ENCODE measurements around the gene ULK4.
"Not testable (repeated sequence)": the region's sequence is repeated elsewhere in the genome, so short reads cannot be mapped to it uniquely, and the experiment has no call there.

The ULK4 gene

GRCh38 chr3:41742121-41742520 lies 219.8 kb downstream of the ULK4 start:
- in situ Hi-C loops (cut with MboI; ENCODE audit: low sequenced_read_pairs), result no loop called here
- DNase-seq (ENCODE audit: low spot score in 2 of 2), result no peak
- no peaks in the 10 kb centered on the region for H3K4me1 ChIP-seq
- no peaks in the 10 kb centered on the region for H3K27me3 ChIP-seq (ENCODE audit: low read depth)
- H3K9me3 ChIP-seq, result no peaks in the 10 kb centered on the region
- no peak overlapping the region for H3K4me3 ChIP-seq
- H3K36me3 ChIP-seq (replicated peaks), result no peaks in the 10 kb centered on the region

GRCh38 chr3:41740374-41740886 lies 221.5 kb downstream of the ULK4 start:
- H3K4me3 ChIP-seq, result no peak overlapping the region
- in situ Hi-C loops (cut with MboI; ENCODE audit: low sequenced_read_pairs), result no loop called here
- H3K27me3 ChIP-seq (ENCODE audit: low read depth), result no peaks in the 10 kb centered on the region
- no peaks in the 10 kb centered on the region for H3K4me1 ChIP-seq
- no peak for DNase-seq (ENCODE audit: low spot score in 2 of 2)
- H3K9me3 ChIP-seq, result no peaks in the 10 kb centered on the region
- H3K36me3 ChIP-seq (replicated peaks), result no peaks in the 10 kb centered on the region

GRCh38 chr3:41726891-41727290 lies 235.0 kb downstream of the ULK4 start:
- DNase-seq (ENCODE audit: low spot score in 2 of 2), result no peak
- Histone ChIP-seq H3K4me1 (no peaks in the 10 kb centered on the region), H3K4me3 (no peak overlapping the region), H3K27me3 (ENCODE audit: low read depth) (no peaks in the 10 kb centered on the region), H3K36me3 (replicated peaks) (no peaks in the 10 kb centered on the region), H3K9me3 (0 out of 2 replicates have a peak, but pooled peaks cover 2% of the 10 kb centered on the region)
- in situ Hi-C loops (cut with MboI; ENCODE audit: low sequenced_read_pairs), result no loop called here

DNA sequence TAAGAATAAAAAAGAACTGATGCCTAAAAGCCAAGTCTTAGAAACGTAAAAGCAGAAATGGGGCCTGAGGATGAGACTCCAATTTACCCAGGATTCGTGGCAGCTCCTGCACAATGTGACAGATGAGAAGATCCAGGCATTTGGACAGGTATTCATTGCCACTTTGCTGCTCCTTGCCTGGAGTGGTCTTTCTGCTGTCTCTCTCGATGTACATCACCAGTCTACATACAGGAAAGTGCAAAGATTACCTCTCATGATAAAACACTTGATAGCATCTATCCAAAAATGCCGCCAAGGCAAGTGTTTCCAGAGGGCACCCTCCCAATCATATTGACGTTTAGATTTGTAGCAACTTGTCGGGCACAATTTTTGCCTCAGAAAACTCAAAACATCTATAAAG lies 244.3 kb downstream of the ULK4 start:
- in situ Hi-C loops (cut with MboI; ENCODE audit: low sequenced_read_pairs), result no loop called here
- no peak for DNase-seq (ENCODE audit: low spot score in 2 of 2)
- Histone ChIP-seq H3K27me3 (ENCODE audit: low read depth) (no peaks in the 10 kb centered on the region), H3K4me3 (no peak overlapping the region), H3K9me3 (no peaks in the 10 kb centered on the region), H3K36me3 (replicated peaks) (no peaks in the 10 kb centered on the region), H3K4me1 (no peaks in the 10 kb centered on the region)

DNA sequence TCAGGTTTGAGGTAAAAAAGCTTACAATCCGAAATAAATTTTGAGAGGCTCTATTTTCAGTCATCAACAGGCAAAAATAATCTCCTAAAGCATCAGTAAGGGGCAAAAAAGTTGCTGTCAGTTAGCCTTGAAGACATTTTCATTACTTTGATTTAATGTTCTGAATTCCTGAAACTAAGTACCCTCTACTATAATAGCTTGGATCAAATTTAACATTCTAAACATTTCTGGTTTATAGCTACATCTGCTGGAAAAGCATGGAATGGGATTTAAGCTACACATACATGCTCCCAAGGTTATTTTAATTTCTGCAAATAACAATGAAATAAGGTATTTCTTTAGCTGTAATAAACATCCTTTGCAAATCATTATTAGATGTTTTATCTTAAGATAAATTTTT lies 245.4 kb downstream of the ULK4 start:
- in situ Hi-C loops (cut with MboI; ENCODE audit: low sequenced_read_pairs), result no loop called here
- Histone ChIP-seq H3K27me3 (ENCODE audit: low read depth) (no peaks in the 10 kb centered on the region), H3K9me3 (no peaks in the 10 kb centered on the region), H3K4me1 (no peaks in the 10 kb centered on the region), H3K4me3 (no peak overlapping the region), H3K36me3 (replicated peaks) (no peaks in the 10 kb centered on the region)
- DNase-seq (ENCODE audit: low spot score in 2 of 2), result no peak

DNA sequence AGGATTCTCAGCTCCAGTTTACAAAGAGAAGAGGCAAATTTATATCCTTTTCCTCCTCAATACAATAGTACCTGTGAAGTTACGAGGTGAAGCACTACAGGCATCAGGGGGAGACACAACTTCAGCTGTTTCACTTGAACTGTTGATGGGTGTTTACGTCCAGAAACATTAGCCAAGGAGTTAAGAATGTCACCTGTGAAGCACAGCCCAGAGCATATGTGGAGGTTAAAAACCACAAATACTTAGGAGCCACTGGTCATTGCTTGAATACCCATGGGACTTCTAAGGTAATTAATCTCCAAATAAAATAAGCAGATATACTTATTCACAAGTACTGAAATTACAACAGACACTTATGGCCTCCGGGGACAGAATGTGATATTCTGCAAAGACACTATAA lies 246.5 kb downstream of the ULK4 start:
- Histone ChIP-seq H3K27me3 (ENCODE audit: low read depth) (no peaks in the 10 kb centered on the region), H3K36me3 (replicated peaks) (no peaks in the 10 kb centered on the region), H3K4me1 (no peaks in the 10 kb centered on the region), H3K9me3 (no peaks in the 10 kb centered on the region), H3K4me3 (no peak overlapping the region)
- no peak for DNase-seq (ENCODE audit: low spot score in 2 of 2)
- in situ Hi-C loops (cut with MboI; ENCODE audit: low sequenced_read_pairs), result no loop called here

- no peak for DNase-seq (ENCODE audit: low spot score in 2 of 2)
- Histone ChIP-seq H3K27me3 (ENCODE audit: low read depth) (no peaks in the 10 kb centered on the region), H3K4me1 (no peaks in the 10 kb centered on the region), H3K36me3 (replicated peaks) (no peaks in the 10 kb centered on the region), H3K9me3 (no peaks in the 10 kb centered on the region), H3K4me3 (no peak overlapping the region)
- in situ Hi-C loops (cut with MboI; ENCODE audit: low sequenced_read_pairs), result no loop called here
Measured at GRCh38 chr3:41711651-41712050, 250.3 kb downstream of the ULK4 start.

DNA sequence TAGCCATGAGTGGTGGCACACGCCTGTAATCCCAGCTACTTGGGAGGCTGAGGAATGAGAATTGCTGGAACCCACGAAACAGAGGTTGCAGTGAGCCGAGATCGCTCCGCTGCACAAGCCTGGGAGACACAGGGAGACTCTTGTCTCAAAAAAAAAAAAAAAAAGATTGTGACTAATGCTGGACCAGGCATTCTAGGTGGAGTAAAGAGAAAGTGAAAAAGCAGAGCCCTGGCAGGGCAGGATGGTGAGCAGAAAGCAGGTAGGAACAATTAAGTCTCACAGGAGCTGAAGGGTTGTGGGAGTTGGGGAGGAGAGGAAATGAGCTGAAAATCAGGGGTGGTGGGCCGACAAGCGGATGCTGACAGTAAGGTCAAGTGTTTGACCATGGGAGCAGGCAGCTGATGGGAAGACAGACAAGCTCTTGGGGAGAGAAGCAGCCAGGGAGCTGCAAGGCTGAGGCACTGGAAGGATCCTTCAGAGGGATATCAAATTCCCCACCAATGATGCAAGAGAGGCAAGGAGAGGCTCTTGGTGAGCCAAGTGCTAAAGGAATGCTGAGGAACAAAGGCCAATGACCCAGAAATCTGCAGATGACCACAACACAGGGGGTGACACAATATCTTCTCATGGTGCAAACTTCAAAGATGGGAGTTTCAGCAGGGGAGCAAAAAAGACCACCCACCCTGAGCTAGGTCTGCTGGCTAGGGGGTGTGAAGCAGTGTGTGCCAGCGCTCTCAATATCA lies 251.1 kb downstream of the ULK4 start:
- Histone ChIP-seq H3K4me1 (no peaks in the 10 kb centered on the region), H3K9me3 (no peaks in the 10 kb centered on the region), H3K36me3 (replicated peaks) (no peaks in the 10 kb centered on the region), H3K4me3 (no peak overlapping the region), H3K27me3 (ENCODE audit: low read depth) (no peaks in the 10 kb centered on the region)
- DNase-seq (ENCODE audit: low spot score in 2 of 2), result no peak
- in situ Hi-C loops (cut with MboI; ENCODE audit: low sequenced_read_pairs), result no loop called here

- in situ Hi-C loops (cut with MboI; ENCODE audit: low sequenced_read_pairs); DNase-seq (ENCODE audit: low spot score in 2 of 2); H3K9me3 ChIP-seq; H3K4me3 ChIP-seq; H3K27me3 ChIP-seq (ENCODE audit: low read depth); H3K36me3 ChIP-seq (replicated peaks); H3K4me1 ChIP-seq: not testable (repeated sequence)
Measured at GRCh38 chr3:41709213-41709612, 252.7 kb downstream of the ULK4 start.

- no peak for DNase-seq (ENCODE audit: low spot score in 2 of 2)
- in situ Hi-C loops (cut with MboI; ENCODE audit: low sequenced_read_pairs), result no loop called here
- no peaks in the 10 kb centered on the region for H3K36me3 ChIP-seq (replicated peaks)
- H3K4me1 ChIP-seq, result no peaks in the 10 kb centered on the region
- H3K9me3 ChIP-seq, result no peaks in the 10 kb centered on the region
- no peaks in the 10 kb centered on the region for H3K27me3 ChIP-seq (ENCODE audit: low read depth)
- no peak overlapping the region for H3K4me3 ChIP-seq
Measured at GRCh38 chr3:41708176-41708575, 253.7 kb downstream of the ULK4 start.

- Histone ChIP-seq H3K4me3 (no peak overlapping the region), H3K27me3 (ENCODE audit: low read depth) (no peaks in the 10 kb centered on the region), H3K4me1 (no peaks in the 10 kb centered on the region), H3K9me3 (no peaks in the 10 kb centered on the region), H3K36me3 (replicated peaks) (no peaks in the 10 kb centered on the region)
- no peak for DNase-seq (ENCODE audit: low spot score in 2 of 2)
- in situ Hi-C loops (cut with MboI; ENCODE audit: low sequenced_read_pairs), result no loop called here
Measured at GRCh38 chr3:41705893-41706292, 256.0 kb downstream of the ULK4 start.

DNA sequence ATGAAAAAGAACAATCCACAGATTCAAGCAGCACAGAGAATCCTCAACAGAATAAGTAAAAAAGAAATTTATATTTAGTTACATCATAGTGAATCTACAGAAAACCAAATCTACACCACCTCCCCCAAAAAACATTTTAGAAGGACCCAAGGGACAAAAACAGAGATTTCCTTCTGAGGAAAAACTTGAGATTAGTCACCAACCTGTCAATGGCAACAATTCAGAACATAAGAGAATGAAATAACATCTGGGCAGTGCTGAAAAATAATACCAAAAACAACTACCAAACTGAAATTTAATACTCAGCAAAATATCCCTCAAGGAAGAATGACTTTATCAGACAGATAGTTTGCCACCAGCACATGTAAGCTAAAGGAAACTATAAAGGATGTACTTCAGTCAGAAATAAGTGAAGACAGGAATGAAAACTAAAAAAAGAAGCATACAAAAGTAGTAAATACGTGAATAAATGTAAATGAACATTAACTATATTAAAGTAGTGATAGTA lies 260.7 kb downstream of the ULK4 start:
- in situ Hi-C loops (cut with MboI; ENCODE audit: low sequenced_read_pairs), result no loop called here
- no peaks in the 10 kb centered on the region for H3K9me3 ChIP-seq

GRCh38 chr3:41700155-41700554 lies 261.7 kb downstream of the ULK4 start:
- in situ Hi-C loops (cut with MboI; ENCODE audit: low sequenced_read_pairs), result no loop called here
- Histone ChIP-seq H3K9me3 (no peaks in the 10 kb centered on the region), H3K4me1 (no peaks in the 10 kb centered on the region), H3K27me3 (ENCODE audit: low read depth) (no peaks in the 10 kb centered on the region), H3K4me3 (no peak overlapping the region), H3K36me3 (replicated peaks) (no peaks in the 10 kb centered on the region)
- no peak for DNase-seq (ENCODE audit: low spot score in 2 of 2)

More for the DNA sequence above, 260.7 kb downstream of the ULK4 start:
- no peak for DNase-seq (ENCODE audit: low spot score in 2 of 2)
- no peaks in the 10 kb centered on the region for H3K27me3 ChIP-seq (ENCODE audit: low read depth)
- no peak overlapping the region for H3K4me3 ChIP-seq
- no peaks in the 10 kb centered on the region for H3K4me1 ChIP-seq
- H3K36me3 ChIP-seq (replicated peaks), result no peaks in the 10 kb centered on the region

DNA sequence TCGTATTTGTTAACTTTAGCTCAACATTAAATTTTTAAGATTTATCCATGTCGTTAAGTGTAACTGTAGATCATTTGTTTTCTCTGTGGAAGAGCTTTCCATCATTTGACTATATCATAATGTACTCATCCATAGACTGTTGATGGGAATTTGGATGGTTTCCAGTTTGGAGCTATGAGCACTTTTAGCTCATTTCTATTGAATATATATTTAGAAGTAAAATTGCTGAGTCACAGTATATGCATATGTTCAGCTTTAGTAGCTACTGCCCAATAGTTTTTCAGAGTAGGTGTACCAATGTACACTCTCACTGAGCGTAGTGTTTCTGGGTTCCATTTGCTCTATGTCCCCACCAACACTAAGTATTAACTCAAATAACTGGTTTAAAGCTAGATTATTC lies 263.0 kb downstream of the ULK4 start:
- no peaks in the 10 kb centered on the region for H3K36me3 ChIP-seq (replicated peaks)
- H3K9me3 ChIP-seq, result no peaks in the 10 kb centered on the region
- H3K4me1 ChIP-seq, result no peaks in the 10 kb centered on the region
- DNase-seq (ENCODE audit: low spot score in 2 of 2), result no peak
- in situ Hi-C loops (cut with MboI; ENCODE audit: low sequenced_read_pairs), result no loop called here
- no peak overlapping the region for H3K4me3 ChIP-seq
- no peaks in the 10 kb centered on the region for H3K27me3 ChIP-seq (ENCODE audit: low read depth)

DNA sequence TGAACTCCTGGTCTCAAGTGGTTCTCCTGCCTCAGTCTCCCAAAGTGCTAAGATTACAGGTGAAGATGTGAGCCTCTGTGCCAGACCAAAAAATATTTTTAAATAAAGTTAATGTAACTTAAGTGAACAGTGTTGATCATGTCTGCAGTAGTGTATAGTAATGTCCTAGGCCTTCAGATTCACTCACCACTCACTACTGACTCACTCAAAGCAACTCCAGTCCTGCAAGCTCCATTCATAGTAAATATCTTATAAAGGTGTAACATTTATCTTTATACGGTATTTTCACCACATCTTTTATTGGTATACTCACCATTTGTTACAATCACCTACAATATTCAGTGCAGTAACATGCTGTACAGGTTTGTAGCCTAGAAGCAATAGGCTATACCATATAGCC lies 264.2 kb downstream of the ULK4 start:
- Histone ChIP-seq H3K9me3 (no peaks in the 10 kb centered on the region), H3K4me1 (no peaks in the 10 kb centered on the region), H3K27me3 (ENCODE audit: low read depth) (no peaks in the 10 kb centered on the region), H3K4me3 (no peak overlapping the region), H3K36me3 (replicated peaks) (no peaks in the 10 kb centered on the region)
- in situ Hi-C loops (cut with MboI; ENCODE audit: low sequenced_read_pairs), result no loop called here
- no peak for DNase-seq (ENCODE audit: low spot score in 2 of 2)

Measured in HAP-1 (cell line).